A549 (cell line): ENCODE results near the gene ATF6B. TPM values are rescaled to one million over a fixed set of nuclear protein-coding genes. Genes with fewer than 3 reads are reported as not detected.

Source experiments
- ATAC-seq, 2 experiments: fragments of 200-7000 bp in 1 of 2; fragments of >200 bp in 1 of 2; cut with Nextera tagmentation in 1 of 2; cut with Tn5 transposase in 1 of 2; 3 replicates each; pipeline versions ENCODE4 v1.8.0 to v1.9.1; 2018 to 2020; ENCODE audit warnings: mild to moderate bottlenecking in 1 of 2, moderate library complexity in 1 of 2
- CTCF ChIA-PET: fragments of 300-600 bp; sonication (Branson Sonifier 250); formaldehyde crosslinking; extraction: SDS; loops from one replicate; lab custom pipeline; 2021; ENCODE audit warnings: antibody characterized with exemption, inconsistent platforms; lab: Yijun Ruan, JAX
- POLR2A ChIA-PET: fragments of 350-600 bp; formaldehyde crosslinking; extraction: SDS; loops from one replicate; lab custom pipeline; 2021; ENCODE audit warnings: antibody characterized with exemption, inconsistent platforms; lab: Yijun Ruan, JAX
- DNase-seq, 2 experiments: peaks; one replicate each; pipeline versions ENCODE4 v3.0.0 to v3.0.0-alpha.2; 2011 to 2016; ENCODE audit warnings: low read depth in 1 of 2, low spot score in 1 of 2
- FAIRE-seq: peaks from 2 replicates; lab custom pipeline; 2011; peaks lifted over from hg19 to GRCh38; lab: Jason Lieb, UNC
- H3K27ac ChIP-seq, 2 experiments: fragments of >200 bp; sonication (Bioruptor Twin); formaldehyde crosslinking; 3 replicates each; pipeline ENCODE4 v1.5.1; 2016 to 2017
- H3K4me1 ChIP-seq: fragments of >200 bp; sonication (Bioruptor Twin); formaldehyde crosslinking; 3 replicates; pipeline ENCODE4 v1.6.1; 2016
- H3K4me2 ChIP-seq: fragments of >200 bp; sonication (Bioruptor Twin); formaldehyde crosslinking; 3 replicates; pipeline ENCODE4 v1.6.1; 2016
- H3K4me3 ChIP-seq: fragments of >200 bp; sonication (Bioruptor Twin); formaldehyde crosslinking; 3 replicates; pipeline ENCODE4 v1.5.1; 2016
- H3K9me3 ChIP-seq: fragments of >200 bp; sonication (Bioruptor Twin); formaldehyde crosslinking; 3 replicates; pipeline ENCODE4 v1.6.1; 2016
- BHLHE40 ChIP-seq: IDR thresholded peaks from 2 replicates; pipeline ENCODE4 v1.6.1; 2012; ENCODE audit warnings: low read depth, low read length, inconsistent platforms
- CBX8 ChIP-seq: fragments of 200-600 bp; sonication (generic); IDR thresholded peaks from 2 replicates; pipeline ENCODE4 v1.6.1; 2016
- CEBPB ChIP-seq, 2 experiments: fragments of >200 bp in 1 of 2; sonication (Bioruptor Twin) in 1 of 2; formaldehyde crosslinking in 1 of 2; IDR thresholded peaks; 2 replicates each; pipeline ENCODE4 v1.6.1; 2012 to 2016
- CHD2 ChIP-seq: fragments of 150-350 bp; IDR thresholded peaks from 2 replicates; pipeline ENCODE4 v1.6.1; 2014; ENCODE audit warnings: low read length; ENCODE audit not compliant: partially characterized antibody
- EHF ChIP-seq: fragments of 250-450 bp; sonication (Bioruptor Pico); IDR thresholded peaks from 2 replicates; pipeline ENCODE4 v1.5.0; 2020; ENCODE audit warnings: mild to moderate bottlenecking
- EP300 ChIP-seq, 2 experiments: fragments of >200 bp; sonication (Bioruptor Twin); formaldehyde crosslinking; IDR thresholded peaks; 2 replicates in 1 of 2; 3 replicates in 1 of 2; pipeline ENCODE4 v1.6.1; 2016 to 2017
- ESRRA ChIP-seq: fragments of 150-350 bp; IDR thresholded peaks from 2 replicates; pipeline ENCODE4 v1.6.1; 2014; ENCODE audit warnings: mild to moderate bottlenecking, low read length, borderline replicate concordance
- HDAC2 ChIP-seq: fragments of 200-600 bp; sonication (generic); IDR thresholded peaks from 2 replicates; pipeline ENCODE4 v1.6.1; 2016
- HOXA7 ChIP-seq: fragments of 250-450 bp; sonication (Bioruptor Pico); IDR thresholded peaks from 2 replicates; pipeline ENCODE4 v1.5.0; 2020; ENCODE audit warnings: mild to moderate bottlenecking, moderate library complexity
- HOXB5 ChIP-seq: fragments of 250-450 bp; sonication (Bioruptor Pico); IDR thresholded peaks from 2 replicates; pipeline ENCODE4 v1.5.0; 2020; ENCODE audit warnings: mild to moderate bottlenecking, moderate library complexity
- JUN ChIP-seq, 2 experiments: fragments of >200 bp; sonication (Bioruptor Twin); formaldehyde crosslinking; IDR thresholded peaks; 2 replicates in 1 of 2; 3 replicates in 1 of 2; pipeline ENCODE4 v1.6.1; 2016 to 2017
- KDM5A ChIP-seq: fragments of 200-600 bp; sonication (generic); IDR thresholded peaks from 2 replicates; pipeline ENCODE4 v1.6.1; 2016; ENCODE audit warnings: antibody characterized with exemption, mild to moderate bottlenecking
- NPAS2 ChIP-seq: fragments of 250-450 bp; sonication (Bioruptor Pico); IDR thresholded peaks from 2 replicates; pipeline ENCODE4 v1.8.0; 2022; ENCODE audit warnings: mild to moderate bottlenecking, moderate library complexity, borderline replicate concordance
- POLR2A ChIP-seq: IDR thresholded peaks from 2 replicates; pipeline ENCODE4 v1.6.1; 2012; ENCODE audit warnings: mild to moderate bottlenecking, low read length
- POLR2AphosphoS2 ChIP-seq: conservative IDR thresholded peaks from 2 replicates; pipeline ENCODE4 v1.6.1; 2012; ENCODE audit warnings: low read length, improper control_type of control experiment, inconsistent platforms
- RAD21 ChIP-seq, 2 experiments: fragments of >200 bp in 1 of 2; sonication (Bioruptor Twin) in 1 of 2; formaldehyde crosslinking in 1 of 2; IDR thresholded peaks in 1 of 2; conservative IDR thresholded peaks in 1 of 2; 2 replicates in 1 of 2; 3 replicates in 1 of 2; pipeline ENCODE4 v1.6.1; 2012 to 2018; ENCODE audit warnings: inconsistent platforms in 1 of 2
- RARB ChIP-seq: fragments of 250-450 bp; sonication (Bioruptor Pico); IDR thresholded peaks from 2 replicates; pipeline ENCODE4 v1.8.0; 2021; ENCODE audit warnings: mild to moderate bottlenecking, moderate library complexity
- RFX5 ChIP-seq: fragments of 450-650 bp; IDR thresholded peaks from 2 replicates; pipeline ENCODE4 v1.7.1; 2014; ENCODE audit warnings: antibody characterized with exemption, mild to moderate bottlenecking, moderate library complexity
- TFCP2L1 ChIP-seq: fragments of 250-450 bp; sonication (Bioruptor Pico); IDR thresholded peaks from 2 replicates; pipeline ENCODE4 v1.5.0; 2021; ENCODE audit warnings: mild to moderate bottlenecking
- ZNF302 ChIP-seq: fragments of 250-450 bp; sonication (Bioruptor Pico); IDR thresholded peaks from 2 replicates; pipeline ENCODE4 v1.9.0; 2021; ENCODE audit warnings: inconsistent platforms, mild to moderate bottlenecking, moderate library complexity
- WGBS: methylation state at CpG from one replicate; pipeline ENCODE4 v1.1.6; 2017; ENCODE audit errors: missing lambda C conversion rate; 5-methylcytosine and 5-hydroxymethylcytosine counted together
- polyA plus RNA-seq, 4 experiments: library from polyadenylated mRNA; depleted of rRNA in 3 of 4; stranded (reverse); fragments of >200 nt; fragmentation: RNase III in 1 of 4; extraction: RNeasy Plus Mini Kit Qiagen cat#74134 plus additional on column Dnase treatment in 1 of 4; gene quantifications; 2 replicates in 3 of 4; 3 replicates in 1 of 4; pipeline ENCODE4 v1.2.3, GENCODE V29; 2011 to 2017
- TF ChIP-seq, protein P1 (sequence below): fragments of 200-600 bp; sonication (generic); IDR thresholded peaks from 2 replicates; pipeline ENCODE4 v1.6.1; 2016; ENCODE audit warnings: antibody characterized with exemption, mild to moderate bottlenecking, moderate library complexity
- TF ChIP-seq, protein P2 (sequence below): IDR thresholded peaks from 2 replicates; pipeline ENCODE4 v1.6.1; 2012
- TF ChIP-seq, protein P3 (sequence below): fragments of 250-450 bp; sonication (Bioruptor Pico); IDR thresholded peaks from 2 replicates; pipeline ENCODE4 v1.5.0; 2021; ENCODE audit warnings: mild to moderate bottlenecking, moderate library complexity, borderline replicate concordance
- TF ChIP-seq, protein P4 (sequence below): IDR thresholded peaks from 2 replicates; pipeline ENCODE4 v1.6.1; 2012; ENCODE audit warnings: low read depth, borderline replicate concordance
- TF ChIP-seq, protein P5 (sequence below): fragments of >200 bp; sonication (Bioruptor Twin); formaldehyde crosslinking; IDR thresholded peaks from 3 replicates; pipeline ENCODE4 v1.6.1; 2016

The ATF6B gene
- polyA plus RNA-seq, 2 of the 4 experiments (the other 2 are of a cell fraction) = 19.3 to 29.0 TPM

DNA sequence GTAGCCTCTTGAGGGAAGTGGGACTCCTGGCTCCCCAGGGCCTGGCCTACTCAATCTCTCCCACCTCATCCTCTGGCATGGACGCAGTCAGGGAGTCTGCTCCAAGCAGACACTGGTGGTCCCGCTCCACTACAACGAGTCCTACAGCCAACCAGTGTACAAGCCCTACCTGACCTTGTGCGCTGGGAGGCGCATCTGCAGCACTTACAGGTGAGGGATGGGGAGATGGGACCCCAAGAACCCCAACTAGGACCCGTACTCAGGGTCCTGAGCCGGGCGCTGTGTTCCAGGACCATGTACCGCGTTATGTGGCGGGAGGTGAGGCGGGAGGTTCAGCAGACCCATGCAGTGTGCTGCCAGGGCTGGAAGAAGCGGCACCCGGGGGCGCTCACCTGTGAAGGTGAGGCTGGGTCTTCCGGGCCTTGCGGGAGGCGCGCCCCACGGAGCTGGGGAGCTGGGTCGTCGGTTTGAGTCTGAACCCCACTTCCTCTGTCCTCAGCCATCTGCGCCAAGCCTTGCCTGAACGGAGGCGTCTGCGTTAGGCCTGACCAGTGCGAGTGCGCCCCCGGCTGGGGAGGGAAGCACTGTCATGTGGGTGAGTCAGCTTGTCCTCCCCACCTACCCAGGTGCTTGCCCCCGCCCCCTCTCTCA lies 38.5 kb upstream of the ATF6B start:
- no peak overlapping the region for H3K4me3 ChIP-seq
- DNase-seq (no peak), ATAC-seq (0 out of 6 replicates have a peak, but pooled peaks of 1 of the 2 experiments have one; percentile 32), FAIRE-seq (no peak)
- H3K27ac ChIP-seq = no peak overlapping the region
- ChIA-PET POLR2A (interaction anchor here (0.9 to 1.3 kb wide), 2 partner anchors 11 to 38 kb away, joined by 3 read pairs; partner anchors contain the start of gene ATF6B), CTCF (interaction anchor here (0.6 kb wide), 1 partner anchor 78 kb away, joined by 3 read pairs; no protein-coding TSS in a partner anchor)
- TF ChIP-seq RARB (no peak), RAD21 (conservative IDR thresholded peaks at IDR 0.05 in 1 of 2, IDR thresholded peaks at IDR 0.05 in 1 of 2) (no peak), KDM5A (no peak), ZNF302 (CRISPR knock-in tag) (no peak), HDAC2 (no peak), EHF (CRISPR knock-in tag) (no peak), RFX5 (no peak), CBX8 (no peak), NPAS2 (CRISPR knock-in tag) (no peak), HOXB5 (CRISPR knock-in tag) (no peak), CHD2 (no peak), POLR2A (no peak), EP300 (IDR thresholded peaks at IDR 0.05) (no peak), ESRRA (no peak)
- TF ChIP-seq, protein P1, sequence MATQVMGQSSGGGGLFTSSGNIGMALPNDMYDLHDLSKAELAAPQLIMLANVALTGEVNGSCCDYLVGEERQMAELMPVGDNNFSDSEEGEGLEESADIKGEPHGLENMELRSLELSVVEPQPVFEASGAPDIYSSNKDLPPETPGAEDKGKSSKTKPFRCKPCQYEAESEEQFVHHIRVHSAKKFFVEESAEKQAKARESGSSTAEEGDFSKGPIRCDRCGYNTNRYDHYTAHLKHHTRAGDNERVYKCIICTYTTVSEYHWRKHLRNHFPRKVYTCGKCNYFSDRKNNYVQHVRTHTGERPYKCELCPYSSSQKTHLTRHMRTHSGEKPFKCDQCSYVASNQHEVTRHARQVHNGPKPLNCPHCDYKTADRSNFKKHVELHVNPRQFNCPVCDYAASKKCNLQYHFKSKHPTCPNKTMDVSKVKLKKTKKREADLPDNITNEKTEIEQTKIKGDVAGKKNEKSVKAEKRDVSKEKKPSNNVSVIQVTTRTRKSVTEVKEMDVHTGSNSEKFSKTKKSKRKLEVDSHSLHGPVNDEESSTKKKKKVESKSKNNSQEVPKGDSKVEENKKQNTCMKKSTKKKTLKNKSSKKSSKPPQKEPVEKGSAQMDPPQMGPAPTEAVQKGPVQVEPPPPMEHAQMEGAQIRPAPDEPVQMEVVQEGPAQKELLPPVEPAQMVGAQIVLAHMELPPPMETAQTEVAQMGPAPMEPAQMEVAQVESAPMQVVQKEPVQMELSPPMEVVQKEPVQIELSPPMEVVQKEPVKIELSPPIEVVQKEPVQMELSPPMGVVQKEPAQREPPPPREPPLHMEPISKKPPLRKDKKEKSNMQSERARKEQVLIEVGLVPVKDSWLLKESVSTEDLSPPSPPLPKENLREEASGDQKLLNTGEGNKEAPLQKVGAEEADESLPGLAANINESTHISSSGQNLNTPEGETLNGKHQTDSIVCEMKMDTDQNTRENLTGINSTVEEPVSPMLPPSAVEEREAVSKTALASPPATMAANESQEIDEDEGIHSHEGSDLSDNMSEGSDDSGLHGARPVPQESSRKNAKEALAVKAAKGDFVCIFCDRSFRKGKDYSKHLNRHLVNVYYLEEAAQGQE = no peak
- TF ChIP-seq, protein P2, sequence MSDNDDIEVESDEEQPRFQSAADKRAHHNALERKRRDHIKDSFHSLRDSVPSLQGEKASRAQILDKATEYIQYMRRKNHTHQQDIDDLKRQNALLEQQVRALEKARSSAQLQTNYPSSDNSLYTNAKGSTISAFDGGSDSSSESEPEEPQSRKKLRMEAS = no peak
- TF ChIP-seq, protein P3, sequence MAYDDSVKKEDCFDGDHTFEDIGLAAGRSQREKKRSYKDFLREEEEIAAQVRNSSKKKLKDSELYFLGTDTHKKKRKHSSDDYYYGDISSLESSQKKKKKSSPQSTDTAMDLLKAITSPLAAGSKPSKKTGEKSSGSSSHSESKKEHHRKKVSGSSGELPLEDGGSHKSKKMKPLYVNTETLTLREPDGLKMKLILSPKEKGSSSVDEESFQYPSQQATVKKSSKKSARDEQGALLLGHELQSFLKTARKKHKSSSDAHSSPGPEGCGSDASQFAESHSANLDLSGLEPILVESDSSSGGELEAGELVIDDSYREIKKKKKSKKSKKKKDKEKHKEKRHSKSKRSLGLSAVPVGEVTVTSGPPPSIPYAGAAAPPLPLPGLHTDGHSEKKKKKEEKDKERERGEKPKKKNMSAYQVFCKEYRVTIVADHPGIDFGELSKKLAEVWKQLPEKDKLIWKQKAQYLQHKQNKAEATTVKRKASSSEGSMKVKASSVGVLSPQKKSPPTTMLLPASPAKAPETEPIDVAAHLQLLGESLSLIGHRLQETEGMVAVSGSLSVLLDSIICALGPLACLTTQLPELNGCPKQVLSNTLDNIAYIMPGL (CRISPR knock-in tag) = no peak
- TF ChIP-seq, protein P4, sequence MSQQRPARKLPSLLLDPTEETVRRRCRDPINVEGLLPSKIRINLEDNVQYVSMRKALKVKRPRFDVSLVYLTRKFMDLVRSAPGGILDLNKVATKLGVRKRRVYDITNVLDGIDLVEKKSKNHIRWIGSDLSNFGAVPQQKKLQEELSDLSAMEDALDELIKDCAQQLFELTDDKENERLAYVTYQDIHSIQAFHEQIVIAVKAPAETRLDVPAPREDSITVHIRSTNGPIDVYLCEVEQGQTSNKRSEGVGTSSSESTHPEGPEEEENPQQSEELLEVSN = no peak
- TF ChIP-seq, protein P5, sequence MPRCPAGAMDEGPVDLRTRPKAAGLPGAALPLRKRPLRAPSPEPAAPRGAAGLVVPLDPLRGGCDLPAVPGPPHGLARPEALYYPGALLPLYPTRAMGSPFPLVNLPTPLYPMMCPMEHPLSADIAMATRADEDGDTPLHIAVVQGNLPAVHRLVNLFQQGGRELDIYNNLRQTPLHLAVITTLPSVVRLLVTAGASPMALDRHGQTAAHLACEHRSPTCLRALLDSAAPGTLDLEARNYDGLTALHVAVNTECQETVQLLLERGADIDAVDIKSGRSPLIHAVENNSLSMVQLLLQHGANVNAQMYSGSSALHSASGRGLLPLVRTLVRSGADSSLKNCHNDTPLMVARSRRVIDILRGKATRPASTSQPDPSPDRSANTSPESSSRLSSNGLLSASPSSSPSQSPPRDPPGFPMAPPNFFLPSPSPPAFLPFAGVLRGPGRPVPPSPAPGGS = no peak
- H3K9me3 ChIP-seq = no peaks in the 10 kb centered on the region
- WGBS = 96% methylated on average over 21 of the region's 30 CpGs
- no peak overlapping the region for H3K4me2 ChIP-seq
- H3K4me1 ChIP-seq = no peaks in the 10 kb centered on the region

DNA sequence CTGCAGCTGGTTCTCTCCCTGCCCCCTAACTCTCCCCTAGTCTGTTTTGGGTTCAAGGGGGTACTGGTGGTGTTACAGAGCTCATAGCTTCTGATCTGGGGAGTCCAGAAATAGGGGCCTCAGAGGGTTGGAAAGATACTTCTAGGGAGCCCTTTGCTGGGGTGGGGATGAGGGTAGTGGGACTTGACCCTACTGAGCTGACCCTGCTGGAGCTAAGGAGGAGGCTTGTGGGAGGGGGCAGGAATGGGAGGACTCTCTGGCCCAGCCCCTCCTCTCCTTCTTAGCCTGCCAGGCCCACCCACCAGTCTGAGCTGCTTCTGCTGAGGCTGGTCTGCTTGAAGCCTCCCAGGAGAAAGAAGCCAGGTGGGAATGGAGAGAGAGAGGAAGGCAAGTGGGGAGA lies 36.2 kb upstream of the ATF6B start, which contains the start of gene EGFL8:
EGFL8 (plus strand) TSS at position 301 of the 400 bp plus-strand sequence. CDS start 1,571 bp downstream, outside the sequence.
- no peak for ATAC-seq
- DNase-seq = no peak
- H3K27ac ChIP-seq = no peak within 1 kb of the TSS
- H3K4me2 ChIP-seq = no peak within 1 kb of the TSS
- TF ChIP-seq JUN (IDR thresholded peaks at IDR 0.05) (no peak), CEBPB (IDR thresholded peaks at IDR 0.05) (no peak), HOXA7 (CRISPR knock-in tag) (no peak), BHLHE40 (no peak), TFCP2L1 (no peak), POLR2AphosphoS2 (no peak)
- ChIA-PET CTCF (interaction anchor here (0.9 to 1.3 kb wide), 6 partner anchors 8 to 45 kb away, joined by 3 to 5 read pairs (median 3); no protein-coding TSS in a partner anchor), POLR2A (no interaction called here)
- no peaks in the 10 kb centered on the region for H3K9me3 ChIP-seq
- no peaks in the 10 kb centered on the region for H3K4me1 ChIP-seq
- H3K4me3 ChIP-seq = no peak within 1 kb of the TSS
- no peak for FAIRE-seq
